Liver (tissue), 9 donors: ENCODE data around the gene BCKDK. TPM values are rescaled to one million over a fixed set of nuclear protein-coding genes. Genes with fewer than 3 reads are reported as not detected.

Experiments
- DNase-seq: peaks from one replicate; pipeline ENCODE4 v3.0.0-alpha.2; 2017; ENCODE audit warnings: low spot score
- H3K27ac ChIP-seq, 2 donors: one replicate each; pipeline ENCODE4 v1.7.0; 2013; ENCODE audit warnings: inconsistent platforms in 2 of 2, low read length in 2 of 2, control low read depth in 1 of 2, low read depth in 1 of 2, mild to moderate bottlenecking in 1 of 2
- H3K27me3 ChIP-seq, 4 donors: one replicate each; pipeline versions ENCODE4 v1.6.1 to v1.7.0; 2013; ENCODE audit warnings: low read length in 3 of 4, inconsistent platforms in 1 of 4, mild to moderate bottlenecking in 1 of 4, moderate library complexity in 1 of 4; ENCODE audit not compliant: control insufficient read depth in 4 of 4, insufficient read depth in 4 of 4
- H3K36me3 ChIP-seq, 4 donors: one replicate each; pipeline versions ENCODE4 v1.6.1 to v1.7.0; 2013; ENCODE audit warnings: low read length in 3 of 4, mild to moderate bottlenecking in 3 of 4, low read depth in 1 of 4, moderate library complexity in 1 of 4; ENCODE audit not compliant: control insufficient read depth in 4 of 4, insufficient read depth in 3 of 4
- H3K4me1 ChIP-seq, 4 donors: one replicate each; pipeline versions ENCODE4 v1.6.1 to v1.7.0; 2013; ENCODE audit warnings: low read length in 3 of 4, mild to moderate bottlenecking in 3 of 4, moderate library complexity in 1 of 4; ENCODE audit not compliant: control insufficient read depth in 4 of 4, insufficient read depth in 4 of 4
- H3K4me3 ChIP-seq, 3 donors: one replicate each; pipeline versions ENCODE4 v1.6.1 to v1.7.0; 2013; ENCODE audit warnings: low read length in 3 of 3, control low read depth in 1 of 3, low read depth in 1 of 3, mild to moderate bottlenecking in 1 of 3
- H3K9ac ChIP-seq, 2 donors: one replicate each; pipeline ENCODE4 v1.7.0; 2013; ENCODE audit warnings: low read length in 2 of 2, mild to moderate bottlenecking in 2 of 2, moderate library complexity in 2 of 2, control low read depth in 1 of 2, low read depth in 1 of 2
- H3K9me3 ChIP-seq, 4 donors: one replicate each; pipeline versions ENCODE4 v1.6.1 to v1.7.0; 2013; ENCODE audit warnings: low read length in 3 of 4; ENCODE audit not compliant: control insufficient read depth in 4 of 4
- CTCF ChIP-seq: fragments of 150-350 bp; IDR thresholded peaks from 2 replicates; pipeline ENCODE4 v1.5.1; 2017; ENCODE audit warnings: improper control_type of control experiment, low read depth, low read length; ENCODE audit not compliant: missing input control
- EGR1 ChIP-seq, 2 donors: IDR thresholded peaks; 2 replicates each; pipeline ENCODE4 v1.6.1; 2016 to 2018; ENCODE audit warnings: antibody characterized with exemption in 2 of 2, low read depth in 2 of 2
- FOXA2 ChIP-seq: IDR thresholded peaks from 2 replicates; pipeline ENCODE4 v1.6.1; 2016; ENCODE audit warnings: antibody characterized with exemption
- GABPA ChIP-seq, 2 donors: IDR thresholded peaks in 1 of 2; conservative IDR thresholded peaks in 1 of 2; 2 replicates each; pipeline ENCODE4 v1.6.1; 2016; ENCODE audit warnings: antibody characterized with exemption in 2 of 2, mild to moderate bottlenecking in 1 of 2, moderate library complexity in 1 of 2
- HNF4G ChIP-seq: IDR thresholded peaks from 2 replicates; pipeline ENCODE4 v1.6.1; 2016; ENCODE audit warnings: antibody characterized with exemption
- RAD21 ChIP-seq, 2 donors: IDR thresholded peaks; 2 replicates each; pipeline ENCODE4 v1.6.1; 2016; ENCODE audit warnings: antibody characterized with exemption in 2 of 2, mild to moderate bottlenecking in 2 of 2
- REST ChIP-seq: IDR thresholded peaks from 2 replicates; pipeline ENCODE4 v1.6.1; 2016; ENCODE audit warnings: antibody characterized with exemption, mild to moderate bottlenecking
- RXRA ChIP-seq, 2 donors: IDR thresholded peaks; 2 replicates each; pipeline ENCODE4 v1.6.1; 2017 to 2018; ENCODE audit warnings: antibody characterized with exemption in 2 of 2, mild to moderate bottlenecking in 1 of 2
- SP1 ChIP-seq: IDR thresholded peaks from 2 replicates; pipeline ENCODE4 v1.6.1; 2018; ENCODE audit warnings: antibody characterized with exemption, mild to moderate bottlenecking
- ZBTB33 ChIP-seq: IDR thresholded peaks from 2 replicates; pipeline ENCODE4 v1.6.1; 2016; ENCODE audit warnings: antibody characterized with exemption
- WGBS: extraction: QIAGEN DNeasy Blood & Tissue Kit; methylation state at CpG from one replicate; pipeline ENCODE4 v1.1.7; 2013; 5-methylcytosine and 5-hydroxymethylcytosine counted together
- polyA plus RNA-seq, 2 donors: library from polyadenylated mRNA; stranded (reverse) in 1 of 2; unstranded in 1 of 2; fragments of 200-250 nt in 1 of 2; fragments of >200 nt in 1 of 2; fragmentation: Nextera tagmentation in 1 of 2; extraction: Ambion mirVana in 1 of 2; gene quantifications; one replicate each; pipeline versions ENCODE4 v1.2.1 to v1.2.3, GENCODE V29; 2013 to 2015
- total RNA-seq, 2 donors: library from RNA; depleted of rRNA; stranded (reverse); fragments of >200 nt; gene quantifications; one replicate each; pipeline ENCODE4 v1.2.3, GENCODE V29; 2014
- donor health status: healthy.
- donor health status: healthy.
- donor health status: healthy.
- donor health status: healthy.
- donor health status: healthy.

The BCKDK gene
- total and polyA plus RNA-seq, 4 donors, result 10.0 to 41.6 (median 34.9) TPM

GRCh38 chr16:31131416-31131815 lies 23.2 kb downstream of the BCKDK start:
- WGBS, result 88% methylated on average over 11 of the region's 11 CpGs
- H3K9ac ChIP-seq, result no peak overlapping the region

More at GRCh38 chr16:31131416-31131815, 23.2 kb downstream of the BCKDK start:
- TF ChIP-seq REST (no peak), FOXA2 (no peak), GABPA (IDR thresholded peaks at IDR 0.05 in 1 of 2, conservative IDR thresholded peaks at IDR 0.05 in 1 of 2) (no peak), EGR1 (IDR thresholded peaks at IDR 0.05; ENCODE audit: low read depth in 2 of 2) (no peak), RXRA (IDR thresholded peaks at IDR 0.05) (no peak), ZBTB33 (no peak), SP1 (no peak), RAD21 (IDR thresholded peaks at IDR 0.05) (no peak), HNF4G (no peak), CTCF (no peak)
- no peak overlapping the region for H3K27ac ChIP-seq
- H3K36me3 ChIP-seq, result peaks cover 8 to 40% (median 13%) of the 10 kb centered on the region in 4 donors
- no peaks in the 10 kb centered on the region for H3K9me3 ChIP-seq
- no peak overlapping the region for H3K4me3 ChIP-seq
- no peaks in the 10 kb centered on the region for H3K27me3 ChIP-seq
- no peak for DNase-seq
- H3K4me1 ChIP-seq, result peaks cover 0 to 18% (median 5%) of the 10 kb centered on the region in 4 donors
